PFSK-1 (cell line): ENCODE measurements around the gene FAM210A.

ENCODE experiments used
- FOXP2 ChIP-seq: optimal IDR thresholded peaks from 2 replicates; pipeline ENCODE3; 2011; ENCODE audit warnings: borderline replicate concordance, control low read depth, inconsistent platforms; ENCODE audit not compliant: insufficient read depth; ENCODE audit errors: extremely low read length, extremely low read depth
- POLR2AphosphoS5 ChIP-seq: IDR thresholded peaks from 2 replicates; pipeline ENCODE4 v1.6.1; 2012; ENCODE audit warnings: low read depth, mild to moderate bottlenecking, control low read depth, low read length, moderate library complexity
- REST ChIP-seq, 2 experiments: IDR thresholded peaks; 2 replicates each; pipeline versions ENCODE4 v1.6.1 to v1.8.0; 2011 to 2012; ENCODE audit warnings: low read depth in 2 of 2, low read length in 2 of 2, control low read depth in 1 of 2, inconsistent platforms in 1 of 2, mild to moderate bottlenecking in 1 of 2, moderate library complexity in 1 of 2; ENCODE audit not compliant: insufficient read depth in 1 of 2
- SIN3A ChIP-seq: IDR thresholded peaks from 2 replicates; pipeline ENCODE4 v1.6.1; 2012; ENCODE audit warnings: mild to moderate bottlenecking, low read length, moderate library complexity, borderline replicate concordance; ENCODE audit not compliant: insufficient read depth
- TAF1 ChIP-seq: IDR thresholded peaks from 2 replicates; pipeline ENCODE4 v1.6.1; 2012; ENCODE audit warnings: low read length, control low read depth, borderline replicate concordance; ENCODE audit not compliant: insufficient read depth

Gene FAM210A

GRCh38 chr18:13641551-13642439, 84.6 kb downstream of the FAM210A start:
- TF ChIP-seq SIN3A (no peak), POLR2AphosphoS5 (no peak), TAF1 (no peak), FOXP2 (no peak), REST (IDR thresholded peaks at IDR 0.05; ENCODE audit: insufficient read depth in 1 of 2, low read depth in 2 of 2, low read length in 2 of 2) (no peak)

- TF ChIP-seq REST (IDR thresholded peaks at IDR 0.05; ENCODE audit: insufficient read depth in 1 of 2, low read depth in 2 of 2, low read length in 2 of 2) (no peak), SIN3A (no peak), TAF1 (no peak), POLR2AphosphoS5 (no peak), FOXP2 (no peak)
These were observed 86.0 kb downstream of the FAM210A start for GRCh38 chr18:13640266-13640860.

GRCh38 chr18:13638719-13639595, 87.4 kb downstream of the FAM210A start:
- TF ChIP-seq POLR2AphosphoS5 (no peak), TAF1 (no peak), SIN3A (no peak)

- no peak for TF ChIP-seq REST (IDR thresholded peaks at IDR 0.05; ENCODE audit: insufficient read depth in 1 of 2, low read depth in 2 of 2, low read length in 2 of 2)
- TF ChIP-seq SIN3A: no peak
- no peak for TF ChIP-seq TAF1
- no peak for TF ChIP-seq POLR2AphosphoS5
- no peak for TF ChIP-seq FOXP2
These were observed 91.3 kb downstream of the FAM210A start for GRCh38 chr18:13635046-13635445.

- no peak for TF ChIP-seq TAF1
- no peak for TF ChIP-seq FOXP2
- TF ChIP-seq REST (IDR thresholded peaks at IDR 0.05; ENCODE audit: insufficient read depth in 1 of 2, low read depth in 2 of 2, low read length in 2 of 2): no peak
- TF ChIP-seq POLR2AphosphoS5: no peak
- no peak for TF ChIP-seq SIN3A
These were observed 92.7 kb downstream of the FAM210A start for GRCh38 chr18:13633700-13634099.
